Renal pelvis (tissue), 4 donors: ENCODE data around the gene PLCH1. TPM values are rescaled to one million over a fixed set of nuclear protein-coding genes. Genes with fewer than 3 reads are reported as not detected.
"Not testable (repeated sequence)": the region's sequence is repeated elsewhere in the genome, so short reads cannot be mapped to it uniquely, and the experiment has no call there.

ENCODE experiments used
- DNase-seq: peaks from one replicate; pipeline ENCODE4 v3.0.0-alpha.2; 2013
- polyA plus RNA-seq, 3 donors: library from polyadenylated mRNA; unstranded; fragments of 120-200 nt; gene quantifications; one replicate each; pipeline ENCODE4 v1.2.1, GENCODE V29; 2013; ENCODE audit not compliant: insufficient read length in 3 of 3

The PLCH1 gene
- polyA plus RNA-seq, 3 donors: 10.7 to 12.8 (median 12.0) TPM

- DNase-seq: no peak
These were observed 98.7 kb downstream of the PLCH1 start for GRCh38 chr3:155646128-155646527.

- no peak for DNase-seq
These were observed 101.2 kb downstream of the PLCH1 start for GRCh38 chr3:155643581-155644165.

GRCh38 chr3:155641956-155642355 lies 102.9 kb downstream of the PLCH1 start:
- no peak for DNase-seq

- DNase-seq: no peak
These were observed 104.8 kb downstream of the PLCH1 start for GRCh38 chr3:155640098-155640497.

GRCh38 chr3:155639462-155640055 lies 105.3 kb downstream of the PLCH1 start:
- no peak for DNase-seq

- DNase-seq: not testable (repeated sequence)
These were observed 106.4 kb downstream of the PLCH1 start for GRCh38 chr3:155638461-155638860.

- no peak for DNase-seq
These were observed 107.3 kb downstream of the PLCH1 start for GRCh38 chr3:155637567-155637966.

GRCh38 chr3:155635056-155635455 lies 109.8 kb downstream of the PLCH1 start:
- no peak for DNase-seq

GRCh38 chr3:155634121-155634719 lies 110.7 kb downstream of the PLCH1 start:
- no peak for DNase-seq

- DNase-seq: no peak
These were observed 113.4 kb downstream of the PLCH1 start for GRCh38 chr3:155631323-155632019.

GRCh38 chr3:155629556-155629955 lies 115.3 kb downstream of the PLCH1 start:
- DNase-seq: no peak

GRCh38 chr3:155629056-155629455 lies 115.8 kb downstream of the PLCH1 start:
- DNase-seq: no peak

- DNase-seq: not testable (repeated sequence)
These were observed 122.2 kb downstream of the PLCH1 start for GRCh38 chr3:155622647-155623046.

- DNase-seq: not testable (repeated sequence)
These were observed 124.3 kb downstream of the PLCH1 start for GRCh38 chr3:155620552-155620951.

GRCh38 chr3:155619118-155619915 lies 125.6 kb downstream of the PLCH1 start:
- no peak for DNase-seq

- DNase-seq: no peak
These were observed 126.3 kb downstream of the PLCH1 start for GRCh38 chr3:155618543-155618942.

- DNase-seq: no peak
These were observed 127.4 kb downstream of the PLCH1 start for GRCh38 chr3:155617346-155617925.

- DNase-seq: not testable (repeated sequence)
These were observed 129.7 kb downstream of the PLCH1 start for GRCh38 chr3:155615141-155615540.

GRCh38 chr3:155614410-155614809 lies 130.5 kb downstream of the PLCH1 start:
- not testable (repeated sequence) for DNase-seq

GRCh38 chr3:155611456-155611855 lies 133.4 kb downstream of the PLCH1 start:
- no peak for DNase-seq

- no peak for DNase-seq
These were observed 135.3 kb downstream of the PLCH1 start for GRCh38 chr3:155609586-155609985.
